Left ventricle myocardium inferior (tissue), 1 donor: ENCODE measurements around the gene ZNF141. TPM values are rescaled to one million over a fixed set of nuclear protein-coding genes. Genes with fewer than 3 reads are reported as not detected.

Experiments used
- DNase-seq: peaks from one replicate; pipeline ENCODE4 v3.0.0-alpha.2; 2020
- H3K27ac ChIP-seq: fragments of 200-600 bp; replicated peaks from 2 replicates; pipeline ENCODE4 v1.8.0; 2021
- H3K27me3 ChIP-seq: fragments of 200-600 bp; 2 replicates; pipeline ENCODE4 v1.8.0; 2021; ENCODE audit warnings: low read depth
- H3K36me3 ChIP-seq: fragments of 200-600 bp; 2 replicates; pipeline ENCODE4 v1.8.0; 2021
- H3K4me1 ChIP-seq: fragments of 200-600 bp; 2 replicates; pipeline ENCODE4 v1.8.0; 2021
- H3K4me3 ChIP-seq: fragments of 200-600 bp; 2 replicates; pipeline ENCODE4 v1.8.0; 2021; ENCODE audit warnings: mild to moderate bottlenecking, moderate library complexity
- H3K9me3 ChIP-seq: fragments of 200-600 bp; replicated peaks from 2 replicates; pipeline ENCODE4 v1.8.0; 2021
- intact Hi-C: fragments of 100-400 bp; cut with micrococcal nuclease; formaldehyde crosslinking; loops from one replicate; pipeline ENCODE4 v1.11.0; 2022
- total RNA-seq: library from RNA; stranded (reverse); fragmentation: NEBNext Ultra II Directional; extraction: Animal tissue kit (Norgen Biotek cat#: 25700); gene quantifications from one replicate; pipeline ENCODE4 v1.2.1, GENCODE V29; 2021
- TF ChIP-seq, protein P1 (sequence below): fragments of 200-600 bp; IDR thresholded peaks from 2 replicates; pipeline ENCODE4 v1.8.0; 2021; ENCODE audit warnings: antibody characterized with exemption, mild to moderate bottlenecking, borderline replicate concordance
- donor health status: DM: no; HTN: yes; CAD: no; lungs with severe emphysema.

The ZNF141 gene
- total RNA-seq, 1 donor from 2014 or later, result 8.2 TPM

- H3K4me3 ChIP-seq, result no peak overlapping the region
Measured at GRCh38 chr4:340011-340410, 2.4 kb downstream of the ZNF141 start.

DNA sequence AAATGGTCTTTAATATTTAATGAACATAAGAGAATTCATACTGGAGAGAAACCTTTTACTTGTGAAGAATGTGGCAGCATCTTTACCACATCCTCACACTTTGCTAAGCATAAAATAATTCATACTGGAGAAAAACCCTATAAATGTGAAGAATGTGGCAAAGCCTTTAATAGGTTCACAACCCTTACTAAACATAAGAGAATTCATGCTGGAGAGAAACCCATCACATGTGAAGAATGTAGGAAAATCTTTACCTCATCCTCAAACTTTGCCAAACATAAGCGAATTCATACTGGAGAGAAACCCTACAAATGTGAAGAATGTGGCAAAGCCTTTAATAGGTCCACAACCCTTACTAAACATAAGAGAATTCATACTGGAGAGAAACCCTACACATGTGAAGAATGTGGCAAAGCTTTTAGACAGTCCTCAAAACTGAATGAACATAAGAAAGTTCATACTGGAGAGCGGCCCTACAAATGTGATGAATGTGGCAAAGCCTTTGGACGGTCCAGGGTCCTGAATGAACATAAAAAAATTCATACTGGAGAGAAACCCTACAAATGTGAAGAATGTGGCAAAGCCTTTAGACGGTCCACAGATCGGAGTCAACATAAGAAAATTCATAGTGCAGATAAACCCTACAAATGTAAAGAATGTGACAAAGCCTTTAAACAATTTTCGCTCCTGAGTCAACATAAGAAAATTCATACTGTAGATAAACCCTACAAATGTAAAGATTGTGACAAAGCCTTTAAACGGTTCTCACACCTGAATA, 35.6 kb downstream of the ZNF141 start:
- H3K9me3 ChIP-seq, result peaks cover 100% of the 10 kb centered on the region
- intact Hi-C loops, result loop anchor here (10.0 kb wide), 1 partner anchor 72 kb away; no protein-coding TSS in a partner anchor
- H3K4me1 ChIP-seq, result no peaks in the 10 kb centered on the region
- no peak overlapping the region for H3K4me3 ChIP-seq
- DNase-seq, result no peak
- peaks cover 99% of the 10 kb centered on the region for H3K36me3 ChIP-seq
- H3K27ac ChIP-seq, result no peak overlapping the region
- no peaks in the 10 kb centered on the region for H3K27me3 ChIP-seq
- TF ChIP-seq, protein P1, sequence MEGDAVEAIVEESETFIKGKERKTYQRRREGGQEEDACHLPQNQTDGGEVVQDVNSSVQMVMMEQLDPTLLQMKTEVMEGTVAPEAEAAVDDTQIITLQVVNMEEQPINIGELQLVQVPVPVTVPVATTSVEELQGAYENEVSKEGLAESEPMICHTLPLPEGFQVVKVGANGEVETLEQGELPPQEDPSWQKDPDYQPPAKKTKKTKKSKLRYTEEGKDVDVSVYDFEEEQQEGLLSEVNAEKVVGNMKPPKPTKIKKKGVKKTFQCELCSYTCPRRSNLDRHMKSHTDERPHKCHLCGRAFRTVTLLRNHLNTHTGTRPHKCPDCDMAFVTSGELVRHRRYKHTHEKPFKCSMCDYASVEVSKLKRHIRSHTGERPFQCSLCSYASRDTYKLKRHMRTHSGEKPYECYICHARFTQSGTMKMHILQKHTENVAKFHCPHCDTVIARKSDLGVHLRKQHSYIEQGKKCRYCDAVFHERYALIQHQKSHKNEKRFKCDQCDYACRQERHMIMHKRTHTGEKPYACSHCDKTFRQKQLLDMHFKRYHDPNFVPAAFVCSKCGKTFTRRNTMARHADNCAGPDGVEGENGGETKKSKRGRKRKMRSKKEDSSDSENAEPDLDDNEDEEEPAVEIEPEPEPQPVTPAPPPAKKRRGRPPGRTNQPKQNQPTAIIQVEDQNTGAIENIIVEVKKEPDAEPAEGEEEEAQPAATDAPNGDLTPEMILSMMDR, result no peak

More at GRCh38 chr4:340011-340410, 2.4 kb downstream of the ZNF141 start:
- peaks cover 61% of the 10 kb centered on the region for H3K4me1 ChIP-seq
- intact Hi-C loops, result no loop called here
- H3K9me3 ChIP-seq, result peaks cover 45% of the 10 kb centered on the region
- peaks cover 34% of the 10 kb centered on the region for H3K36me3 ChIP-seq
- DNase-seq, result no peak
- no peak overlapping the region for H3K27ac ChIP-seq
- TF ChIP-seq, protein P1, result peak; percentile 28
- no peaks in the 10 kb centered on the region for H3K27me3 ChIP-seq

DNA sequence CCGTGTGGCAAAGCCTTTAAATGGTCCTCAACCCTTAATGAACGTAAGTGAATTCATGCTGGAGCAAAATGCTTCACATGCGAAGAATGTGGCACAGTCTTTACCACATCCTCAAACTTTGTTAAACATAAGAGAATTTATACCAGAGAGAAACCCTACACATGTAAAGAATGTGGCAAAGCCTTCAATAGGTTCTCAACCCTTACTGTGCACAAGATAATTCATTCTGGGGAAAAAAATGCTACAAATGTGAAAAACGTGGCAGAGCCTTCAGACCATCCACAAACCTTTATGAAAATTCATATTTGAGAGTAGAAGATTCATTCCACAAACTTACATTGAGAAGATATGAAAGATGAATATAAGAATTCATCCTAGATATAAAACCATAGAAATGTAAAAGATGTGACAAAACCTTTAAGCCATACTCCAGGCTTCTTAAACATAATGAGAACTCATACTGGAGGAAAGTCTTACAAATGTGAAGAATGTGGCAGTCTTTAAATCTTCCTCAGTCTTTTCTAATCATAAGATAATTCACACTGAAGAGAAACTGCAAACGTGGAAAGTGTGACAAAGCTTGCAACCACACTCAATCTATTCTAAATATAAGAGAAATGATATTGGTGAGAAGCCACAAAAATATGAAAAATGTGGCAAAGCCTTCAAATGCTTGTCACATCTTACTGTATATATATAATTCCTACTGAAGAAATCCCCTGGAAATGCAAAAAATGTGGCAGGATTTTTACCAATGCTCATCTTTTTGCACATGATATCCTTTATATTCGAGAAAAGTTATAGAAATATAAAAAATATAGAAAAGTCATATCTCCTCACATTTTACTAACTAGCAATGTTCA, 36.9 kb downstream of the ZNF141 start:
- TF ChIP-seq, protein P1, result no peak
- intact Hi-C loops, result loop anchor here (10.0 kb wide), 1 partner anchor 70 kb away; no protein-coding TSS in a partner anchor
- Histone ChIP-seq H3K27ac (no peak overlapping the region), H3K27me3 (no peaks in the 10 kb centered on the region), H3K4me3 (no peak overlapping the region), H3K9me3 (peaks cover 100% of the 10 kb centered on the region), H3K36me3 (peaks cover 99% of the 10 kb centered on the region), H3K4me1 (no peaks in the 10 kb centered on the region)
- DNase-seq, result no peak

DNA sequence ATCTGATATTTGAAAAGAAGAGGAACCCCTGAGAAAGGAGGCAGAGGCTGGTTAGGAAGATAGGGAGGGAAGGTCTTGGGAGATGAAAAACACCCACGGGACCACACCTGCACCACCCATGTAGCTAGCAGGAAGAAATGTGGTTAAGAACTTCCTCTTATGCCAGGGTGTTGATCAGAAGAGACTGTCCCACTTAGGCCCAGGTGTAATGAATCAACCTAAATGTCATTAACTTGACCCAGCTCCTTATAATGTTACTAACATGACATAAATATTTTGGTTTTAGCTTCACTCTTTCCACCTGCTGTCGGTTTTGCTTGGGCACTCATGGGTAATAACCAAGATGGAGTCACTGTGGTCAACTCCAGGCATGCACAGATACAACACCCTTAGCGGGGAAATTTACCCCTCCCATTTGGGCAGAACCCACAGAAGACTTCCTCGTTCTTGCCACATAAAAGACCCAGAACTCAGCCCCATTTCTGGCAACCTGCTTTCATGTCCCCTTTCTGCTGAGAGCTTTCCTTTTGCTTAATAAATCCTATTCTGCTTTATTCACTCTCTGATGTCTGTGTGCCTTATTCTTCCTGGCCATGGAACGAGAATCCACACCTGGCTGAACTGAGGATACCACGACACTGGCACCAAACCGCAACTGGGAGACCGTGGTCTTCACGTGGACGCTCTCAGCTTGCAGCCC, 46.8 kb downstream of the ZNF141 start:
- H3K4me1 ChIP-seq, result no peaks in the 10 kb centered on the region
- H3K4me3 ChIP-seq, result no peak overlapping the region
- TF ChIP-seq, protein P1, result no peak
- H3K36me3 ChIP-seq, result peaks cover 27% of the 10 kb centered on the region
- intact Hi-C loops, result no loop called here
- H3K27me3 ChIP-seq, result no peaks in the 10 kb centered on the region
- no peak overlapping the region for H3K27ac ChIP-seq
- H3K9me3 ChIP-seq, result peaks cover 100% of the 10 kb centered on the region
- no peak for DNase-seq
